ENCODE data around the gene TUBB3.
A peak's percentile ranks its signal among the peaks of the same experiment; 100 is the strongest.
"Not testable (repeated sequence)": the region's sequence is repeated elsewhere in the genome, so short reads cannot be mapped to it uniquely, and the experiment has no call there.

The TUBB3 gene

DNA sequence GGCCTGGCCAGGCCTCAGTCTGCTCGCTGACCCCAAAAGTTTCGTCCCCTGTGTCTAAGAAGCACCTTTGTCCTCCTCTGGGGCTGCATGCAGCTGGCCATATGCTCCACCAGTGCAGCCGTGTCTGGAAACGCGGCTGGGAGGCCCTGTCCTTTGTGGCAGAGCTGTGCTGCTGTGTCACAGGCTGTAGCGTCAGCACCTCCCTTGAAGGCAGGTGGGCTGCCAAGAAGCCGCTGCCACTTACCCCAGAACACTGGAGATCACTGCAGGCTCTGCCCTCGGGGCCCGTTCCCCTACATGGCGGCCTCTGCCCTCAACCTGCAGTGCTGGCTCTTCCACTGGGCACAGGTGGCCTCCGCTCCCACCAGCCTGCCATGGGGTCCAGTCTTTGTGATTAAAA lies 20.2 kb upstream of the TUBB3 start:
- DNase-seq (ENCODE audit: low read depth) = no peak

DNA sequence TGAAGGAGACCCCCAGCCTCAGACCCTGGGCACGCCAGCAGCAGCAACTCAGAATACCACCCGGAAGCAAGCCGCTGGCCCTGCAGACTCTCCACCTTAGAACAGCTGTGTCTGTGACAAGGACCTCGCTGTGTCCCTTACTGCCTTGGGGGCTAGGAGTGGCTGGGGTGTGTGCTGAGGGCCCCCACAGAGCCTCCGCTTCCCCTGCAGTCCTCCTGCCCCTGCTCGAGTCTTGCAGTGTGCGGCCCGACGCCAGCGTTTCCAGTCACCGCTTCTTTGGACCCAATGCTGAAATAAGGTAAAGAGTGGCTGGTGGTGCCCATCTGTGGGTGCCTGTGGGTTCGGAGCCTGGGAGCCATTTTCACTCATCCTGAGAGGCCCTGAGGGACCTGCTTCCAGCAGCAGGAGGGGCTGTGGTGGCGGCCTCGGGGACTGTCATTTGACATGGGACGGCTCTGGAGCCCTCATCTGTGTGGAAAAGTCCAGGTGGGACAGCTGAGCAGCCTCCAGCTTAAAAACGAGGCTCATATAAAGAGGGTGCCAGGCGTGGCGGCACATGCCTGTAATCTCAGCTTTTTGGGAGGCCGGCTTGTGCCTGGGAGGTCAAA lies 19.1 kb upstream of the TUBB3 start:
- no peak for DNase-seq (ENCODE audit: low read depth)

DNA sequence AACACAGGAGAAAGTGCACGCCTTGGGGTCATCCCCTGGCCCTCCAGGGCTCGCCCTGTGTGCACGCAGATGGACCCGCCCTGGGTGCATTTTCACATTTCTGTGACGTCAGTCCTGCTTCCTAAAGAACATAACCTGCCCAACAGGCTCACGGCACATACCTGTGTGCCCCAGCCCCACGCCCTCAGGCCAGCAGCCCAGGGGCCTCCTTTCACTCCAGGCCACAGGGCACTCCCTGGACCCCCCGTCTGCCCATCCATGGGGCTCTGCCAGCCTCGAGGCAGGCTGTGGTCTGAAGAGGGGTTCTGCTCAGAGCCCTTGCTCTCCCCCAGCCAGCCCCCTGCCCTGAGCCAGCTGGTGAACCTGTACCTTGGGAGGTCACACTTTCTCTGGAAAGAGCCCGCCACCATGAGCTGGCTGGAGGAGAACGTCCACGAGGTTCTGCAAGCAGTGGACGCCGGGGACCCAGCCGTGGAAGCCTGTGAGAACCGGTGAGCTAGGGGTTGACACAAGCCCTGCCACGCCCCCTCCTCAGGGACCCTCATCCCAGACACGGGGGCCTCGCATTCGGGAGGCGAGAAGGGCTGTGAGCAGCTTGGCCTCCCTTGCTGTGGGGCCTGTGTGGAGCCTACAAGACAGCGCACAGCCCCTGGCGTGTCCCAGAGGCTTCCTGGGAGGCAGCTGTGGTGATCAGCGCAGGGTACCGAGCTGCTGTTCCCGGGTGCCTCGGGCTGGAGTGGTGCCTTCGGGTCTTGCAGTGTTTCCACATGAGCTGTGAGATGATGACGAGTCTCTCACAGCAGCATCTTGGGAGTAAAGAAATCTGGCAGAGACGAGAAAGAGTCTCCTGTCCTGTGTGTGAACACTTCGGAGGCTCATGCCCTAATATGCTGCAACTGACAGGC lies 18.3 kb upstream of the TUBB3 start:
- no peak for DNase-seq (ENCODE audit: low read depth)

DNA sequence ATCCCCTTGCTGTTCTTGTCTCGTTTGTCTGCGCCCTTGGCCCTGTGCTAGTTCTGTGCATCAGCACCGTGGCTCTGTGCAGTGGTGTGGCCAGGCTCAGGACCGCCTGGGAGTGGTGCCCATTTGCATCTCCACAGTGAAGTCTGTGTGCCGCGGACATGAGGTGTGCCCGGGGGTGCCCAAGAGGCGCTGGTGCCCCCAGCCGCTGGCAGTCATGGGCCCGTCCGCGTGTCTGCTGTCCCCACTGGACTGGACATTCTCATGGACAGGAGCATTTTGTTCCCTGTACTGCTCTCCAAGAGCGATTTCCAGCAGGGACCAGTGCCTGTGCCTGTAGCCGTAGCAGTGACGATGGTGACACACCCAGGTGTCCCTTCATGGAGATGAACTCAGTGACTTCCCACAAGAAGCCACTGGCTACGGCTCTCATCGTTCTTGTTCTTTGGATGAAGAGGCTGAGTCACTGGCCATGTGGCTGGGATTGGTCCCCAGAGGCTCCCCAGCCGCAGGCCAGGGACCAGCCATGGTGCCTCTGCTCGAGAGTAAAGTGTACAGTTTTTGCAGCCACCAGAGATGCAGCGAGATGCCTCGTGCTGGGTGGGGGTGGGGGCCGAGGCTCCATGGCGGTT lies 17.5 kb upstream of the TUBB3 start:
- no peak for DNase-seq (ENCODE audit: low read depth)

- no peak for DNase-seq (ENCODE audit: low read depth)
Observed at GRCh38 chr16:89906140-89907025, 16.8 kb upstream of the TUBB3 start.

- no peak for DNase-seq (ENCODE audit: low read depth)
Observed at GRCh38 chr16:89907055-89907814, 15.9 kb upstream of the TUBB3 start.

DNA sequence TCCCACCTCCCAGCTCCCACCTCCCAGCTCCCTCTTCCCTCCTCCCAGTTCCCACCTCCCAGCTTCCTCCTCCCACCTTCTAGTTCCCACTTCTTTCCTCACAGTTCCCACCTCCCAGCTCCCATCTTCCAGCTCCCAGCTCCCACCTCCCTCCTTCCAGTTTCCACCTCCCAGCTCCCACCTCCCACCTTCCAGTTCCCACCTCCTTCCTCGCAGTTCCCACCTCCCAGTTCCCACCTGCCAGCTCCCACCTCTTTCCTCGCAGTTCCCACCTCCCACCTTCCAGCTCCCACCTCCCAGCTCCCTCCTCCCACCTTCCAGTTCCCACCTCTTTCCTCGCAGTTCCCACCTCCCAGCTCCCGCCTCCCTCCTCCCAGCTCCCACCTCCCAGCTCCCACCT lies 14.9 kb upstream of the TUBB3 start:
- DNase-seq (ENCODE audit: low read depth) = no peak

DNA sequence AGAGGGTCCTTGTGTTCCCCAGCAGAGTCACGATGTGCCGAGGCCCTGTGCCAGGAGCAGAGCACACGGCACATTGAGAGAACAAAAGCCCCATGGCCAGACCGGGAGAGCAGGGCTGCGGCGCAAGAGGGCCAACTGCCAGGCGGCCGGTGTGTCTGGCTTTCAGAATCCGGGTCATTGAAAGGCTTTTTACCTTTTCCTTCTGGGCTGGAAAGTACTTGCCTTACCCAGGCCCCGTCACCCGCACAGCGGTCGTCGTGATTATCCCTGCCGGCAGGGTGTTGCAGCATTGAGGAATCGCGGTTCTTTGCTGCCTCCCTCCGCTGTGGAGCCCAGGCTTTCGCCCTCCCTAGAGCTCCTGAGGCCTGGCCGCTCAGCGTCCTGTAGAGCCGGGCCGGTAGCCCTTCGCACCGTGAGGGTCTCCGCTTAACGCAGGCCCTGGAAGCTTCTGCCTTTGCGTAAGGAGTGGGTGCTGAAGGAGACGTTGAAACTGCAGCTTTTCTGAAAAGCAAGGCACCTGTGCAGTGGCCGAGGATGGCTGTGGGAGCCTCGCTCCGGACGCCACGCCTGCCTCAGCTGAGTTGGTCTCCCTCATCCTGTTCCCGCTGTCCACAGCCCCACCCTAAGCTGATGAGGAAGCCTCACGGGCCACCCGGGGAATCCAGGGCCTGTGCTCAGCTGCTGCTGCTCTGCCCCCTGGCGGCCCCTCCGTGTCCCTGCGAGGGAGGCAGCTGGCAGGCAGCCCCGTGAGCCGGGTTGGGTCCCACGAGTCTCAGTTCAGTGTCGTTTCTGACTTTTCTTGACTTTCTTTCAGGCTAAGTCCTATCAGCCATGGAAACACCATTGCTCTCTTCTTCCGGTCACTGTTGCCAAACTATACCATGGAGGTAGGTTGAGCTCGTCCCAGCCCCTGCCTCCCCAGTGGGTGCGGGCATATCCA lies 13.1 kb upstream of the TUBB3 start:
- DNase-seq (ENCODE audit: low read depth) = peak; percentile 31

DNA sequence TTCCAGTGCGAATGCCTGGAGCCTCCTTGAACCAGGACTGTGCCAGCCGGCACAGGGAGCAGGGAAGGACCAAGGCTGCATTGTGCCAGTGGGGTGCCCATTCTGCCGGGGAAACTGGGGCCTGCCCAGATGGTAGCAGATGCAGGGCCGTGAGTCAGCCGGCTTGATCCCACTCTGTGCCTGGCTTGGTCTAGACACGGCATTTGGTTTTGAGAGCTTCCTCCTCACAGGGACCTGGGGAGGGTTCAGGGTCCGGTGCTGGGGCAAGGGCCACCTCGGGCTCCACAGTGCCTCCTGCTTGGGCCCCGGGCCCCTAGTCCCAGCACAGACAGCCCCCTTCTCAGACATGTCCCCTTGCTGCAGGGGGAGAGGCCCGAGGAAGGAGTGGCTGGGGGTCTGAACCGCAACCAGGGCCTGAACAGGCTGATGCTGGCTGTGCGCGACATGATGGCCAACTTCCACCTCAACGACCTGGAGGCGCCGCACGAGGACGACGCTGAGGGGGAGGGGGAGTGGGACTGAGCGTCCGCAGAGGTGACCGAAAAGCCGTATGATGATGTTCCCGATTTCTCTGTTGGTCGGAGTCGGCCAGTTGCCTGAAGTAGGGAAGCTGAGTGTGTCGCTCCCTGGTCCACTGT lies 12.3 kb upstream of the TUBB3 start:
- DNase-seq (ENCODE audit: low read depth) = no peak

GRCh38 chr16:89911375-89911774 lies 11.8 kb upstream of the TUBB3 start:
- DNase-seq (ENCODE audit: low read depth) = no peak

- DNase-seq (ENCODE audit: low read depth) = no peak
Observed at GRCh38 chr16:89912143-89912542, 11.0 kb upstream of the TUBB3 start.

- no peak for DNase-seq (ENCODE audit: low read depth)
Observed at GRCh38 chr16:89912627-89913026, 10.5 kb upstream of the TUBB3 start.

GRCh38 chr16:89913408-89914387 lies 9.4 kb upstream of the TUBB3 start:
- no peak for DNase-seq (ENCODE audit: low read depth)

- DNase-seq (ENCODE audit: low read depth) = not testable (repeated sequence)
Observed at GRCh38 chr16:89914642-89915285, 8.4 kb upstream of the TUBB3 start.

DNA sequence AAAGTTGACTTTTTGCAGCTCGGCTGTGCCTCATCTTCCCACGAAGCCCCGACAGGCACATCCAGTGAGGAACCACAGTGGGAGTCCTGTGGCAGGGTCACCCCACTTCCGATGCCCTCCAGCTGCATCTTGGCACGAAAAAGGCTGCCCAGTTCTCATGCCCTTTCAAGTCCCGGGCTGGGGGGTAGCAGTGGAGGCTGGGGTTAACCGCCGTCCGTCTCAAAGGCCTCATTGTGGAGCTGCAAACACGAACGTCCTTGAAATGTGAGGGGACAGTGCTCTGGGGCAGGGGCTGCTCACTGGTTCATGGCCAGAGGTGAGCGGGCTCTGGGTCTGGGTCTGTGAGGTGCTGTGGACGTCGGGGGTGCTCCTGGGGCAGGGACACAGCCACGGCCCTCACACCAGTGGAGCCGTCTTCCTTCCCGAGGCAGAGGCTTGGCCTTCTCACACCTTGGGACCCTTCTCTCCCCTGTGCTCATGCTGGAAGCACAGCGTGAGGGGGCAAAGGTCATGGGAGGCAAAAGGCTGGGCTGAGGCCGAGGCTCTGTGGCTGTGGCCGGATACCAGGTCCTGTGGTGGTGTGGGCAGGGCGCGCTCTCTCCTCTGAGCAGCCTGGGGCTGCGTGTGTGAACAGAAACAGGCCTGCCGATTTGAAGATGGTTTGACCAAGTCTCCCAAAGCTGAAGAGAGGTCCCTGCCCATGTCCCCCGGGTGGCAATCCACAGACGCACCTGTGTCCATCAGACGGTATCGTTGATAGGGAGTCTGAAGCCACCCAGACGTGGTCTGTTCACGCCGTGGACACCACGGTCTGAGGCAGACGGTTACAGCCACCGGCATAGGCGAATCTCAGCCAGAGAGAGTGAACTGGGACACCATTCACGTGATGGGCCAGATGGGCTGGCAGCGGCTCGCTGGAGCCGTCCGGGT lies 7.6 kb upstream of the TUBB3 start:
- DNase-seq (ENCODE audit: low read depth) = no peak

DNA sequence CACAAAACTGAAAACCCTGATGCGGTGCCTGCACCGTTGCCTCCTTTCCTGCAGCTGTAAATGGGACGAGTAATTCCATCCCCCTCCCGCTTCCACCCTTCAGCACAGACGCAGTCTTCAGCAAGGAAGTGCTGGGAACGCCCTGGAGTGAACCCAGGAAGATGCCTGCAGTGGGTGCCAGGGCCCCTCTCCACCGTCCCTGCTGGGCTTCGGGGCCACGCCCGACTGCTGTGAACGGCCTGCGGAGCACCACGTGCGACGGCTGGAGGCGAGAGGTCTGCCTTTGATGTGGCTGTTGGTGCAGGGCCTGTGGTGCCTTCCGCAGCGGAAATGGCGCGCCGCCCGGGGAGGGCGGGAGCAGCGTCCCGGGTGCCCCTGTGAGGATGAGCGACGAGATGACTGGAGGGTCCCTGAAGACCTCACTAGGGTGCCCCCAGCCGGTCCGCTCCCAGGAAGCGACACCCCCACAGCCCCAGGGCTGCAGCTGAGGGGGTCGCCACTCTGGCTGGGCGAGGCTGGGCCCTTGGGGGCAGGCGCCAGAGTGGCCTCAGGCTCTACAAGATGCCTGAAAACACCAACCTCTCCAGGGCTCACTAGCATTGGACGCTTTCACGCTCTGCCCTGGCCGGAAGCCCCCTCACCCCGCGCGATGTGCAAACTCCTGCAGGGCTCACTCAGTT lies 5.2 kb upstream of the TUBB3 start:
- DNase-seq (ENCODE audit: low read depth) = peak; percentile 43
